Skeletal muscle satellite cell (primary cell): ENCODE measurements around the gene CHCHD6.

Experiments used
- H3K27me3 ChIP-seq: 2 replicates; pipeline ENCODE4 v1.7.0; 2013; ENCODE audit warnings: low read length; ENCODE audit not compliant: control insufficient read depth, insufficient read depth
- H3K36me3 ChIP-seq: 2 replicates; pipeline ENCODE4 v1.7.0; 2013; ENCODE audit warnings: mild to moderate bottlenecking, control low read depth, low read length; ENCODE audit not compliant: insufficient read depth
- H3K4me1 ChIP-seq: 2 replicates; pipeline ENCODE4 v1.7.0; 2013; ENCODE audit warnings: low read length; ENCODE audit not compliant: control insufficient read depth, insufficient read depth
- H3K4me2 ChIP-seq: 2 replicates; pipeline ENCODE4 v1.7.0; 2013; ENCODE audit warnings: mild to moderate bottlenecking, low read length
- H3K4me3 ChIP-seq: 2 replicates; pipeline ENCODE4 v1.7.0; 2013; ENCODE audit warnings: low read length
- H3K9ac ChIP-seq: 2 replicates; pipeline ENCODE4 v1.7.0; 2013; ENCODE audit warnings: mild to moderate bottlenecking, low read depth, low read length, moderate library complexity
- H3K9me3 ChIP-seq: replicated peaks from 2 replicates; pipeline ENCODE4 v1.7.0; 2013; ENCODE audit warnings: mild to moderate bottlenecking, control low read depth, low read length

CHCHD6 gene

GRCh38 chr3:126765187-126766069 is 61.4 kb downstream of the CHCHD6 start:
- peaks cover 3% of the 10 kb centered on the region for H3K36me3 ChIP-seq
- no peak overlapping the region for H3K9ac ChIP-seq
- H3K27me3 ChIP-seq: no peaks in the 10 kb centered on the region
- H3K4me3 ChIP-seq: no peak overlapping the region
- no peak overlapping the region for H3K4me2 ChIP-seq
- no peaks in the 10 kb centered on the region for H3K4me1 ChIP-seq
- no peaks in the 10 kb centered on the region for H3K9me3 ChIP-seq

GRCh38 chr3:126766653-126767052 is 62.6 kb downstream of the CHCHD6 start:
- no peak overlapping the region for H3K4me3 ChIP-seq
- H3K9me3 ChIP-seq: no peaks in the 10 kb centered on the region
- H3K27me3 ChIP-seq: no peaks in the 10 kb centered on the region
- H3K4me2 ChIP-seq: no peak overlapping the region
- H3K4me1 ChIP-seq: no peaks in the 10 kb centered on the region
- H3K9ac ChIP-seq: no peak overlapping the region
- H3K36me3 ChIP-seq: peaks cover 3% of the 10 kb centered on the region

- H3K4me3 ChIP-seq: no peak overlapping the region
- H3K9ac ChIP-seq: no peak overlapping the region
- peaks cover 5% of the 10 kb centered on the region for H3K4me1 ChIP-seq
- H3K9me3 ChIP-seq: no peaks in the 10 kb centered on the region
- no peaks in the 10 kb centered on the region for H3K27me3 ChIP-seq
- H3K4me2 ChIP-seq: no peak overlapping the region
- H3K36me3 ChIP-seq: peaks cover 3% of the 10 kb centered on the region
Observed at GRCh38 chr3:126768903-126769302, 64.9 kb downstream of the CHCHD6 start.

- Histone ChIP-seq H3K27me3 (no peaks in the 10 kb centered on the region), H3K4me3 (no peak overlapping the region), H3K4me2 (no peak overlapping the region), H3K4me1 (peaks cover 15% of the 10 kb centered on the region), H3K9ac (no peak overlapping the region), H3K36me3 (peaks cover 3% of the 10 kb centered on the region), H3K9me3 (no peaks in the 10 kb centered on the region)
Observed at GRCh38 chr3:126770096-126770495, 66.1 kb downstream of the CHCHD6 start.

- Histone ChIP-seq H3K9ac (no peak overlapping the region), H3K4me3 (no peak overlapping the region), H3K4me2 (no peak overlapping the region), H3K4me1 (peaks cover 18% of the 10 kb centered on the region), H3K27me3 (no peaks in the 10 kb centered on the region), H3K36me3 (no peaks in the 10 kb centered on the region), H3K9me3 (no peaks in the 10 kb centered on the region)
Observed at GRCh38 chr3:126773167-126773566, 69.1 kb downstream of the CHCHD6 start.

- H3K27me3 ChIP-seq: no peaks in the 10 kb centered on the region
- H3K4me2 ChIP-seq: peak overlapping the region; percentile 34
- H3K4me3 ChIP-seq: no peak overlapping the region
- H3K4me1 ChIP-seq: peaks cover 18% of the 10 kb centered on the region
- peak overlapping the region; percentile 34 for H3K9ac ChIP-seq
- no peaks in the 10 kb centered on the region for H3K9me3 ChIP-seq
- H3K36me3 ChIP-seq: no peaks in the 10 kb centered on the region
Observed at GRCh38 chr3:126773783-126774182, 69.7 kb downstream of the CHCHD6 start.

GRCh38 chr3:126777366-126777765 is 73.3 kb downstream of the CHCHD6 start:
- Histone ChIP-seq H3K36me3 (no peaks in the 10 kb centered on the region), H3K4me1 (peaks cover 37% of the 10 kb centered on the region), H3K4me3 (no peak overlapping the region), H3K9me3 (no peaks in the 10 kb centered on the region), H3K9ac (no peak overlapping the region), H3K27me3 (no peaks in the 10 kb centered on the region), H3K4me2 (no peak overlapping the region)

- no peaks in the 10 kb centered on the region for H3K27me3 ChIP-seq
- peaks cover 32% of the 10 kb centered on the region for H3K4me1 ChIP-seq
- H3K9ac ChIP-seq: no peak overlapping the region
- no peaks in the 10 kb centered on the region for H3K36me3 ChIP-seq
- no peak overlapping the region for H3K4me3 ChIP-seq
- no peak overlapping the region for H3K4me2 ChIP-seq
- no peaks in the 10 kb centered on the region for H3K9me3 ChIP-seq
Observed at GRCh38 chr3:126780666-126781065, 76.6 kb downstream of the CHCHD6 start.

GRCh38 chr3:126781406-126781805 is 77.4 kb downstream of the CHCHD6 start:
- Histone ChIP-seq H3K27me3 (no peaks in the 10 kb centered on the region), H3K4me1 (peaks cover 32% of the 10 kb centered on the region), H3K36me3 (no peaks in the 10 kb centered on the region), H3K4me3 (peak overlapping the region; percentile 25), H3K9me3 (no peaks in the 10 kb centered on the region), H3K4me2 (peak overlapping the region; percentile 66), H3K9ac (peak overlapping the region; percentile 61)

GRCh38 chr3:126781889-126782491 is 78.0 kb downstream of the CHCHD6 start:
- Histone ChIP-seq H3K4me1 (peaks cover 32% of the 10 kb centered on the region), H3K9ac (peak overlapping the region; percentile 77), H3K9me3 (no peaks in the 10 kb centered on the region), H3K4me2 (peak overlapping the region; percentile 66), H3K27me3 (no peaks in the 10 kb centered on the region), H3K36me3 (no peaks in the 10 kb centered on the region), H3K4me3 (peak overlapping the region; percentile 25)

GRCh38 chr3:126782536-126782935 is 78.5 kb downstream of the CHCHD6 start:
- peak overlapping the region; percentile 66 for H3K4me2 ChIP-seq
- peak overlapping the region; percentile 77 for H3K9ac ChIP-seq
- H3K27me3 ChIP-seq: no peaks in the 10 kb centered on the region
- peak overlapping the region; percentile 25 for H3K4me3 ChIP-seq
- H3K4me1 ChIP-seq: peaks cover 30% of the 10 kb centered on the region
- no peaks in the 10 kb centered on the region for H3K9me3 ChIP-seq
- H3K36me3 ChIP-seq: no peaks in the 10 kb centered on the region
